Measurements from ENCODE around the gene CEP295NL.
"Not testable (repeated sequence)": the region's sequence is repeated elsewhere in the genome, so short reads cannot be mapped to it uniquely, and the experiment has no call there.

The CEP295NL gene

DNA sequence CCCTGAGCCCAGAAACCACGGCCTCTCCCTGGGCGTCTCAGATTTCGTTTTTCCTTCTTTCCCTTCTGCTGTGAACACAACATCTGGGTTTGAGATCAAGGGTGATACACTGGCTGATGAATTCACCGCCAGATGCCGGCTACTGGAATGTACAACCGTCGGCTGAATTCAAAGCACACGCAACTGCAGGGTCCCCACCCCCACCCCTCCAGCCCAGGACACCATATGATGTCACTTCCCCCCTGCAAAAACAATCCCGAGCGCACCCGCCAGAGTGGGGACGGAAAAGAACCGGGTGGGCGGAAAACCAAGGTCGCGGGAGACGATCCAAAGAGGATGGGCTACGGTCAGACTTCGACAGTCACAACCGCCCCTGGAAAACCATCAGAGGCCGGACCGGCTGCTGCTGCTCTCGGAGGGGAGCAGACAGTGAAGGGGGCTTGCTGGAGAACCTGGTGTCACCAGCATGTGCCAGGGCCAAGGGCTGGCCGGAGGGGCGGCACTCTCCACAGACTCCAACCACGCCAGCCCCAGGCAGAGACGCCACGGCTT lies 23.3 kb downstream of the CEP295NL start:
- no peak for DNase-seq (ENCODE audit: insufficient read length)
- no peak for TF ChIP-seq POLR2AphosphoS5 (IDR thresholded peaks at IDR 0.05; ENCODE audit: low read depth, low read length)
- no peak for TF ChIP-seq POLR2A (IDR thresholded peaks at IDR 0.05; ENCODE audit: low read depth, low read length)
- TF ChIP-seq TAF1 (IDR thresholded peaks at IDR 0.05; ENCODE audit: borderline replicate concordance, low read depth, low read length): no peak
- no peak for FAIRE-seq

GRCh38 chr17:78878871-78879527 lies 24.0 kb downstream of the CEP295NL start:
- FAIRE-seq (no peak), DNase-seq (ENCODE audit: insufficient read length) (no peak)

GRCh38 chr17:78878261-78878660 lies 24.7 kb downstream of the CEP295NL start:
- TF ChIP-seq TAF1 (IDR thresholded peaks at IDR 0.05; ENCODE audit: borderline replicate concordance, low read depth, low read length) (no peak), POLR2AphosphoS5 (IDR thresholded peaks at IDR 0.05; ENCODE audit: low read depth, low read length) (no peak), POLR2A (IDR thresholded peaks at IDR 0.05; ENCODE audit: low read depth, low read length) (no peak)
- DNase-seq (ENCODE audit: insufficient read length): no peak
- no peak for FAIRE-seq

More at GRCh38 chr17:78878871-78879527, 24.0 kb downstream of the CEP295NL start:
- TF ChIP-seq POLR2AphosphoS5 (IDR thresholded peaks at IDR 0.05; ENCODE audit: low read depth, low read length) (no peak), TAF1 (IDR thresholded peaks at IDR 0.05; ENCODE audit: borderline replicate concordance, low read depth, low read length) (no peak), POLR2A (IDR thresholded peaks at IDR 0.05; ENCODE audit: low read depth, low read length) (no peak)

- not testable (repeated sequence) for FAIRE-seq
Measured at GRCh38 chr17:78876954-78877517, 26.0 kb downstream of the CEP295NL start.

GRCh38 chr17:78876094-78876597 lies 26.9 kb downstream of the CEP295NL start:
- no peak for DNase-seq (ENCODE audit: insufficient read length)
- FAIRE-seq: no peak
- TF ChIP-seq POLR2A (IDR thresholded peaks at IDR 0.05; ENCODE audit: low read depth, low read length): no peak
- TF ChIP-seq POLR2AphosphoS5 (IDR thresholded peaks at IDR 0.05; ENCODE audit: low read depth, low read length): no peak
- no peak for TF ChIP-seq TAF1 (IDR thresholded peaks at IDR 0.05; ENCODE audit: borderline replicate concordance, low read depth, low read length)

More at GRCh38 chr17:78876954-78877517, 26.0 kb downstream of the CEP295NL start:
- not testable (repeated sequence) for DNase-seq (ENCODE audit: insufficient read length)

- FAIRE-seq (no peak), DNase-seq (ENCODE audit: insufficient read length) (no peak)
- TF ChIP-seq POLR2A (IDR thresholded peaks at IDR 0.05; ENCODE audit: low read depth, low read length) (no peak), TAF1 (IDR thresholded peaks at IDR 0.05; ENCODE audit: borderline replicate concordance, low read depth, low read length) (no peak), POLR2AphosphoS5 (IDR thresholded peaks at IDR 0.05; ENCODE audit: low read depth, low read length) (no peak)
Measured at GRCh38 chr17:78875363-78876093, 27.5 kb downstream of the CEP295NL start.

- no peak for DNase-seq (ENCODE audit: insufficient read length)
- no peak for TF ChIP-seq POLR2AphosphoS5 (IDR thresholded peaks at IDR 0.05; ENCODE audit: low read depth, low read length)
- TF ChIP-seq POLR2A (IDR thresholded peaks at IDR 0.05; ENCODE audit: low read depth, low read length): no peak
- no peak for TF ChIP-seq TAF1 (IDR thresholded peaks at IDR 0.05; ENCODE audit: borderline replicate concordance, low read depth, low read length)
- FAIRE-seq: no peak
Measured at GRCh38 chr17:78873519-78874340, 29.3 kb downstream of the CEP295NL start.

- TF ChIP-seq TAF1 (IDR thresholded peaks at IDR 0.05; ENCODE audit: borderline replicate concordance, low read depth, low read length) (no peak), POLR2A (IDR thresholded peaks at IDR 0.05; ENCODE audit: low read depth, low read length) (no peak), POLR2AphosphoS5 (IDR thresholded peaks at IDR 0.05; ENCODE audit: low read depth, low read length) (no peak)
- no peak for DNase-seq (ENCODE audit: insufficient read length)
- no peak for FAIRE-seq
Measured at GRCh38 chr17:78872486-78872885, 30.5 kb downstream of the CEP295NL start.

GRCh38 chr17:78870621-78871020 lies 32.4 kb downstream of the CEP295NL start:
- no peak for TF ChIP-seq POLR2AphosphoS5 (IDR thresholded peaks at IDR 0.05; ENCODE audit: low read depth, low read length)
- TF ChIP-seq POLR2A (IDR thresholded peaks at IDR 0.05; ENCODE audit: low read depth, low read length): no peak
- no peak for TF ChIP-seq TAF1 (IDR thresholded peaks at IDR 0.05; ENCODE audit: borderline replicate concordance, low read depth, low read length)
- no peak for DNase-seq (ENCODE audit: insufficient read length)
- no peak for FAIRE-seq

GRCh38 chr17:78868391-78868790 lies 34.6 kb downstream of the CEP295NL start:
- TF ChIP-seq POLR2A (IDR thresholded peaks at IDR 0.05; ENCODE audit: low read depth, low read length): no peak
- no peak for TF ChIP-seq TAF1 (IDR thresholded peaks at IDR 0.05; ENCODE audit: borderline replicate concordance, low read depth, low read length)
- TF ChIP-seq POLR2AphosphoS5 (IDR thresholded peaks at IDR 0.05; ENCODE audit: low read depth, low read length): no peak
- FAIRE-seq (no peak), DNase-seq (ENCODE audit: insufficient read length) (no peak)

GRCh38 chr17:78867046-78867445 lies 36.0 kb downstream of the CEP295NL start:
- FAIRE-seq; DNase-seq (ENCODE audit: insufficient read length): not testable (repeated sequence)
